WTC11 (cell line): ENCODE data around the gene ZNF761.
"Not testable (repeated sequence)": the region's sequence is repeated elsewhere in the genome, so short reads cannot be mapped to it uniquely, and the experiment has no call there.

Experiments
- CREB1 ChIP-seq: sonication (generic); formaldehyde crosslinking; IDR thresholded peaks from 2 replicates; pipeline ENCODE4 v1.8.0; 2023; ENCODE audit warnings: mild to moderate bottlenecking, missing genetic modification reagents
- CREM ChIP-seq: sonication (generic); formaldehyde crosslinking; IDR thresholded peaks from 2 replicates; pipeline ENCODE4 v1.8.1; 2022; ENCODE audit warnings: mild to moderate bottlenecking, missing genetic modification reagents, moderate library complexity
- ELF4 ChIP-seq: sonication (generic); formaldehyde crosslinking; IDR thresholded peaks from 2 replicates; pipeline ENCODE4 v1.8.1; 2022; ENCODE audit warnings: low read depth, mild to moderate bottlenecking, moderate library complexity, missing genetic modification reagents
- TCF7 ChIP-seq: sonication (generic); formaldehyde crosslinking; IDR thresholded peaks from 2 replicates; pipeline ENCODE4 v1.8.0; 2022; ENCODE audit warnings: mild to moderate bottlenecking, low read depth, missing genetic modification reagents, moderate library complexity
- ZBTB21 ChIP-seq: sonication (generic); formaldehyde crosslinking; IDR thresholded peaks from 2 replicates; pipeline ENCODE4 v1.8.1; 2023; ENCODE audit warnings: mild to moderate bottlenecking, missing genetic modification reagents, borderline replicate concordance
- TF ChIP-seq, protein P1 (sequence below): fragments of 200-600 bp; IDR thresholded peaks from 2 replicates; pipeline ENCODE4 v1.8.0; 2022; ENCODE audit warnings: antibody characterized with exemption
- TF ChIP-seq, protein P2 (sequence below): sonication (generic); formaldehyde crosslinking; IDR thresholded peaks from 2 replicates; pipeline ENCODE4 v1.8.0; 2022; ENCODE audit warnings: mild to moderate bottlenecking, missing genetic modification reagents
- TF ChIP-seq, protein P3 (sequence below): sonication (generic); formaldehyde crosslinking; IDR thresholded peaks from 2 replicates; pipeline ENCODE4 v1.8.1; 2023; ENCODE audit warnings: mild to moderate bottlenecking, missing genetic modification reagents, borderline replicate concordance
- TF ChIP-seq, protein P4 (sequence below): sonication (generic); formaldehyde crosslinking; IDR thresholded peaks from 2 replicates; pipeline ENCODE4 v1.8.1; 2023; ENCODE audit warnings: mild to moderate bottlenecking, missing genetic modification reagents, moderate library complexity
- TF ChIP-seq, protein P5 (sequence below): sonication (generic); formaldehyde crosslinking; IDR thresholded peaks from 2 replicates; pipeline ENCODE4 v1.8.1; 2023; ENCODE audit warnings: mild to moderate bottlenecking, moderate library complexity, missing genetic modification reagents

DNA sequence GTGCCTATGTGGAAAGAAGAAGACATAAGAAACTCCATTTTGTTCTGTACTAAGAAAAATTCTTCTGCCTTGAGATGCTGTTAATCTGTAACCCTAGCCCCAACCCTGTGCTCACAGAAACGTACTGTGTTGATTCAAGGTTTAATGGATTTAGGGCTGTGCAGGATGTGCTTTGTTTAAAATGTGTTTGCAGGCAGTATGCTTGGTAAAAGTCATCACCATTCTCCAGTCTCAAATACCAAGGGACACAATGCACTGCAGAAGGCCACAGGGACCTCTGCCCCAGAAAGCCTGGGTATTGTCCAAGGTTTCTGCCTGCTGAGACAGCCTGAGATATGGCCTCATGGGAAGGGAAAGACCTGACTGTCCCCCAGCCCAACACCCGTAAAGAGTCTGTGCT is 12.0 kb downstream of the ZNF761 start:
- TF ChIP-seq, protein P1, sequence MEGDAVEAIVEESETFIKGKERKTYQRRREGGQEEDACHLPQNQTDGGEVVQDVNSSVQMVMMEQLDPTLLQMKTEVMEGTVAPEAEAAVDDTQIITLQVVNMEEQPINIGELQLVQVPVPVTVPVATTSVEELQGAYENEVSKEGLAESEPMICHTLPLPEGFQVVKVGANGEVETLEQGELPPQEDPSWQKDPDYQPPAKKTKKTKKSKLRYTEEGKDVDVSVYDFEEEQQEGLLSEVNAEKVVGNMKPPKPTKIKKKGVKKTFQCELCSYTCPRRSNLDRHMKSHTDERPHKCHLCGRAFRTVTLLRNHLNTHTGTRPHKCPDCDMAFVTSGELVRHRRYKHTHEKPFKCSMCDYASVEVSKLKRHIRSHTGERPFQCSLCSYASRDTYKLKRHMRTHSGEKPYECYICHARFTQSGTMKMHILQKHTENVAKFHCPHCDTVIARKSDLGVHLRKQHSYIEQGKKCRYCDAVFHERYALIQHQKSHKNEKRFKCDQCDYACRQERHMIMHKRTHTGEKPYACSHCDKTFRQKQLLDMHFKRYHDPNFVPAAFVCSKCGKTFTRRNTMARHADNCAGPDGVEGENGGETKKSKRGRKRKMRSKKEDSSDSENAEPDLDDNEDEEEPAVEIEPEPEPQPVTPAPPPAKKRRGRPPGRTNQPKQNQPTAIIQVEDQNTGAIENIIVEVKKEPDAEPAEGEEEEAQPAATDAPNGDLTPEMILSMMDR, result not testable (repeated sequence)
- not testable (repeated sequence) for TF ChIP-seq ZBTB21, CREM, CREB1, ELF4, TCF7 (CRISPR knock-in tag)
- TF ChIP-seq, protein P2, sequence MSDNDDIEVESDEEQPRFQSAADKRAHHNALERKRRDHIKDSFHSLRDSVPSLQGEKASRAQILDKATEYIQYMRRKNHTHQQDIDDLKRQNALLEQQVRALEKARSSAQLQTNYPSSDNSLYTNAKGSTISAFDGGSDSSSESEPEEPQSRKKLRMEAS (CRISPR knock-in tag), result not testable (repeated sequence)
- TF ChIP-seq, protein P3, sequence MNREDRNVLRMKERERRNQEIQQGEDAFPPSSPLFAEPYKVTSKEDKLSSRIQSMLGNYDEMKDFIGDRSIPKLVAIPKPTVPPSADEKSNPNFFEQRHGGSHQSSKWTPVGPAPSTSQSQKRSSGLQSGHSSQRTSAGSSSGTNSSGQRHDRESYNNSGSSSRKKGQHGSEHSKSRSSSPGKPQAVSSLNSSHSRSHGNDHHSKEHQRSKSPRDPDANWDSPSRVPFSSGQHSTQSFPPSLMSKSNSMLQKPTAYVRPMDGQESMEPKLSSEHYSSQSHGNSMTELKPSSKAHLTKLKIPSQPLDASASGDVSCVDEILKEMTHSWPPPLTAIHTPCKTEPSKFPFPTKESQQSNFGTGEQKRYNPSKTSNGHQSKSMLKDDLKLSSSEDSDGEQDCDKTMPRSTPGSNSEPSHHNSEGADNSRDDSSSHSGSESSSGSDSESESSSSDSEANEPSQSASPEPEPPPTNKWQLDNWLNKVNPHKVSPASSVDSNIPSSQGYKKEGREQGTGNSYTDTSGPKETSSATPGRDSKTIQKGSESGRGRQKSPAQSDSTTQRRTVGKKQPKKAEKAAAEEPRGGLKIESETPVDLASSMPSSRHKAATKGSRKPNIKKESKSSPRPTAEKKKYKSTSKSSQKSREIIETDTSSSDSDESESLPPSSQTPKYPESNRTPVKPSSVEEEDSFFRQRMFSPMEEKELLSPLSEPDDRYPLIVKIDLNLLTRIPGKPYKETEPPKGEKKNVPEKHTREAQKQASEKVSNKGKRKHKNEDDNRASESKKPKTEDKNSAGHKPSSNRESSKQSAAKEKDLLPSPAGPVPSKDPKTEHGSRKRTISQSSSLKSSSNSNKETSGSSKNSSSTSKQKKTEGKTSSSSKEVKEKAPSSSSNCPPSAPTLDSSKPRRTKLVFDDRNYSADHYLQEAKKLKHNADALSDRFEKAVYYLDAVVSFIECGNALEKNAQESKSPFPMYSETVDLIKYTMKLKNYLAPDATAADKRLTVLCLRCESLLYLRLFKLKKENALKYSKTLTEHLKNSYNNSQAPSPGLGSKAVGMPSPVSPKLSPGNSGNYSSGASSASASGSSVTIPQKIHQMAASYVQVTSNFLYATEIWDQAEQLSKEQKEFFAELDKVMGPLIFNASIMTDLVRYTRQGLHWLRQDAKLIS (CRISPR knock-in tag), result not testable (repeated sequence)
- TF ChIP-seq, protein P4, sequence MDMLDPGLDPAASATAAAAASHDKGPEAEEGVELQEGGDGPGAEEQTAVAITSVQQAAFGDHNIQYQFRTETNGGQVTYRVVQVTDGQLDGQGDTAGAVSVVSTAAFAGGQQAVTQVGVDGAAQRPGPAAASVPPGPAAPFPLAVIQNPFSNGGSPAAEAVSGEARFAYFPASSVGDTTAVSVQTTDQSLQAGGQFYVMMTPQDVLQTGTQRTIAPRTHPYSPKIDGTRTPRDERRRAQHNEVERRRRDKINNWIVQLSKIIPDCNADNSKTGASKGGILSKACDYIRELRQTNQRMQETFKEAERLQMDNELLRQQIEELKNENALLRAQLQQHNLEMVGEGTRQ (CRISPR knock-in tag), result not testable (repeated sequence)
- TF ChIP-seq, protein P5, sequence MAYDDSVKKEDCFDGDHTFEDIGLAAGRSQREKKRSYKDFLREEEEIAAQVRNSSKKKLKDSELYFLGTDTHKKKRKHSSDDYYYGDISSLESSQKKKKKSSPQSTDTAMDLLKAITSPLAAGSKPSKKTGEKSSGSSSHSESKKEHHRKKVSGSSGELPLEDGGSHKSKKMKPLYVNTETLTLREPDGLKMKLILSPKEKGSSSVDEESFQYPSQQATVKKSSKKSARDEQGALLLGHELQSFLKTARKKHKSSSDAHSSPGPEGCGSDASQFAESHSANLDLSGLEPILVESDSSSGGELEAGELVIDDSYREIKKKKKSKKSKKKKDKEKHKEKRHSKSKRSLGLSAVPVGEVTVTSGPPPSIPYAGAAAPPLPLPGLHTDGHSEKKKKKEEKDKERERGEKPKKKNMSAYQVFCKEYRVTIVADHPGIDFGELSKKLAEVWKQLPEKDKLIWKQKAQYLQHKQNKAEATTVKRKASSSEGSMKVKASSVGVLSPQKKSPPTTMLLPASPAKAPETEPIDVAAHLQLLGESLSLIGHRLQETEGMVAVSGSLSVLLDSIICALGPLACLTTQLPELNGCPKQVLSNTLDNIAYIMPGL (CRISPR knock-in tag), result not testable (repeated sequence)
